NCI-H146 (cell line): ENCODE measurements around the gene UGP2.
"Not testable (repeated sequence)": the region's sequence is repeated elsewhere in the genome, so short reads cannot be mapped to it uniquely, and the experiment has no call there.

Experiments
- DNase-seq: peaks from one replicate; lab custom pipeline; 2025; lab: John Stamatoyannopoulos, UW

The UGP2 gene

GRCh38 chr2:63841254-63842022, at the start of gene UGP2:
Gene UGP2, plus strand, starts transcription at chr2:63841896. Its CDS starts 290 bp downstream, at chr2:63842186.
- DNase-seq = peak; percentile 95

DNA sequence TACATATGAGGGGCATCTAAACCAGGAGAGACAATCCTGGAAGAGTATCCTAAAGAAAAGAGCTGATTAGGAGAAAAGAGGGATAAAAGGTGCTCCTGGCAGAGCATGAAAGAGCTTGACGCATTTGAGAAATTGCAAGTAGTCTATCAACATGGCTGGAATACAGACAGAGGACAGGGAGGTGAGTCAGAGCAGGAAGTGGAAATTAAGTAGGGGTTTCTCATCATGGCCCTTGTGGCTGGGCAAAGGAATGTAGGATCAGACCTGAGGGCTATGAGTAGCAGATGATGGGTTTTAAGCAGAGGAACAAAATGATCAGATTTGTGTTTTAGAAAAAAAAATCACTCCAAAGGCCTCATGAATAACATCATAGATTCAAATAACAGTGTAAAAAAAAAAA, 49.2 kb upstream of the UGP2 start:
- no peak for DNase-seq

- DNase-seq = no peak
Observed at GRCh38 chr2:63796366-63796765, 45.3 kb upstream of the UGP2 start.

DNA sequence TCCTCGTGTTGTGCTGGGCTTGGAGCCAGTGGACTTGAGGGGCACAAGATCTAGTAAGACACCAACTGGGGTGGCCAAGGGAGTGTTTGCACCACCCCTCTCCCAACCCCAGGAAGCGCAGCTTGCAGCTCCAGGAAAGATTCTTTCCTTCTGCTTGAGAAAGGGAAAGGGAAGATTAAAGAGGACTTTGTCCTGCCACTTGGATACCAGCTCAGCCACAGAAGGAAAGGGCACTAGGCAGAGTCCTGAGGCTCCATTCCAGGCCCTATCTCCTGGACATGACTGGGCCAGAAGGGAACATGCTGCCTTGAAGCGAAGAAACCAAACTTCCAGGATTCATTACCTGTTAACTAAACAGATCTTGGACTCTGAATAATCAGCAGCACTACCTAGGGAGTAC, 44.9 kb upstream of the UGP2 start:
- no peak for DNase-seq

GRCh38 chr2:63801455-63801854, 40.2 kb upstream of the UGP2 start:
- no peak for DNase-seq

DNA sequence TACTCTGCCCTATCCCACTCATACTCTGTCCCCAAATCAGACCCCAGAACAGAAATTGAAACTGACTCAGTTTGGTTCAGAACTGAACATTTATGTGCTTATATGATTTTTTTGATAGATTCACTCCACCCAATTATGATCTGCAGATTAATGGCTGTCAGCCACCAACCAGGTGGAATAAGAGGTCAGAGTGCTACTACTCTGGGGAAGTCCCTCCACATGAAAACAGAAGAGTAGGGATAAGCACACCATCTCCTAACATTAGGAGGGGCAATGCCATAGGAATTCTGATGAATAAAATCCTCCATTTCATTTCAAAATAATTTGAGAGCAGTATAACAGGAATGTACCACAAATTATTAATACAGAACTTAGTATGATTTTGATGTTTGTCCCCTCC, 36.3 kb upstream of the UGP2 start:
- DNase-seq = no peak

- not testable (repeated sequence) for DNase-seq
Observed at GRCh38 chr2:63808036-63808435, 33.7 kb upstream of the UGP2 start.

DNA sequence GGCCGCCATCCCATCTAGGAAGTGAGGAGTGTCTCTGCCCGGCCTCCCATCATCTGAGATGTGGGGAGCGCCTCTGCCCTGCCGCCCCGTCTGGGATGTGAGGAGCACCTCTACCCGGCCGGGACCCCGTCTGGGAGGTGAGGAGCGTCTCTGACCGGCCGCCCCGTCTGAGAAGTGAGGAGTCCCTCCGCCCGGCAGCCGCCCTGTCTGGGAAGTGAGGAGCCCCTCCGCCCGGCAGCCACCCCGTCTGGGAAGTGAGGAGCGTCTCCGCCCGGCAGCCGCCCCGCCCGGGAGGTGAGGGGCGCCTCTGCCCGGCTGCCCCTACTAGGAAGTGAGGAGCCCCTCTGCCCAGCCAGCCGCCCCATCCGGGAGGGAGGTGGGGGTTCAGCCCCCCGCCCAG, 32.8 kb upstream of the UGP2 start:
- DNase-seq = not testable (repeated sequence)

DNA sequence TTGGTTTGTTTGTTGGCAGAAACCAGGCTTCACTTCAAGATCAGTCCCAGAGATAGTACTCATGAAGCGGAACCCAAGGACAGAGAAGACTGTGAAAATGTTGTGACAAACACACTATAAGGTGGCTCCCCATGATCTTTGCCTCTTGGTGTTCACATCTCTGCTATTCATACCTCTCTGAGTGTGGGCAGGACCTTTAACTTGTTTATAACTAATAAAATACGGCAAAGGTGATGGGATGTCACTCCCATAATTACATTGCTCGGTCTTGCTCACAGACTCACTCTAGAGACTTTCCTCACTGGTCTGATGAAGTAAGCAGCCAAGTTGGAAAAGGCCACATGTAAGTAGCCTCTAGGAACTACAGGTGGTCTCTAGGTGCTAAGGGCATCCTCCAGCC, 30.6 kb upstream of the UGP2 start:
- no peak for DNase-seq

GRCh38 chr2:63811870-63812269, 29.8 kb upstream of the UGP2 start:
- DNase-seq = not testable (repeated sequence)

GRCh38 chr2:63814114-63814513, 27.6 kb upstream of the UGP2 start:
- DNase-seq = no peak

- DNase-seq = no peak
Observed at GRCh38 chr2:63817382-63817781, 24.3 kb upstream of the UGP2 start.

DNA sequence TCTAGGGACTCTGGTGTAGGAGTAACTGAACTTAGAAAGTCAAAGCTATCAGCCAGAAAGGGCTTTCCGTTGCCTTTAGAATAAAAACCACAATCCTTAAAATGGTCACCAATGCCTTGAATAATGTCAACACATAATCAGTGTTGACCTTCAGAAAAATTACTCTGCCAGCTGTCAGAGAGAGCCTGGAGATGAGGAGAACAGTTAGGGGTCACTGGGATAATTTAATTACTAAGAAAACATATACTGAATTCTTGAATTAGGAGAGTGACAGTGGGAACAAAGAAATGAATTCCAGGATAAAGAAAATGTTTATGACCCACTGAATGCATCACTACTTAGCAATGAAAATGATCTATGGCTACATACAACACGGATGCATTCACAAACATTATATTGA, 23.4 kb upstream of the UGP2 start:
- DNase-seq = peak; percentile 28

DNA sequence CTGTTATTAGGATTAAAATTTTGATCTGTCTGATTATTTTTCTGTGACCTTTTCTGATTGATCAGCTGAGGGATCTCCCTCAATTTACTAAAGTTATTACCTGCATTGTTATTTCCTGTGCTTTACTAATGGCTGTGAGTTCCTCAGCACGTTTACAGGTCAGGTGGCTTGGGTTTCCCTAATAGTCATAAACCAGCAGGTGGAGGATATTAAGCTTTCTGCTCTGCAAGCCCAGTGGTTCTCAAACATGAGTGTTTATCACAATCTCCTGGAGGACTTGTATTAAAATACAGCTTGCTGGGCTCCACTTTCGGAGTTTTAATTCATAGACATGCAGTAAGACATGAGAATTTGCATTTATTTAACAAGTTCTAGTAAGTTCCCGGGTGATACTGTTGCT, 22.4 kb upstream of the UGP2 start:
- peak; percentile 35 for DNase-seq

- DNase-seq = no peak
Observed at GRCh38 chr2:63819765-63820717, 21.7 kb upstream of the UGP2 start.

DNA sequence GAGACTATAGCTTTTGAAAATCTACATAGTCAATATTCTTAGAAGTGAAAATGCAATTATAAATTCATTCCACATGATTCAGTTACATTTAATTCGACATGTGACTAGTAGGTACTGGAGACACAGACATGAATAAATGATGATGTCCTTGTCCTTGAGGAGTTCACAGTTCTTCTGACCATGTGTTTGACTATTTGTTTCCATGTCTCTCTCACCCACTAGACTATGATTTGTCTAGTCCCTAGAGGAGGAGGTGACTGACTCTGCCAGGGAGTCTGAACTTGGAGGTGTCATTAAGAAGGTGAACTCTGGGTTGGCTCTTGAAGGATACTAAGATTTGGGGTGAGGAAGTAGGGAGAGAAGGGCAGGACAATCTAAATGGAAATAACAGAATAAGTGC, 20.7 kb upstream of the UGP2 start:
- DNase-seq = no peak

GRCh38 chr2:63821396-63821795, 20.3 kb upstream of the UGP2 start:
- DNase-seq = no peak

GRCh38 chr2:63822478-63822877, 19.2 kb upstream of the UGP2 start:
- DNase-seq = no peak

DNA sequence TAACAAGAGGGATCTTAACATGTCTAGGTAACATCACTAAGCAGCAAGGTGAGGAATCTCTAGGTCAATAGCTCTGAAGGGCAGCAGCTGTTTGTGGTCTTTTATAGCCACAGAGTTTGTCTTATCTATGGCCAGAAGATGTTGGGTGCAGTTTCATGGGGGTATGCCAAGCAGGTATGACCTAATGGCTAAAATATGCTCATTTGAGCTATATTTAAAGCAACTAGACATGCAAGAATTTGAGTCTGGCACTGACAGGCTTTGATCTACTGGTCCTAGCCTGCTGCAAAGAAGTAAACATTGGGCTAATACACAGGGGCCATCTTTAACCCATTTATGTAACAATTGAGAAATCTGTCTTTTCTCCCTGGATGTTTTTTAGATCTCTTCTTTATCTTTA, 13.9 kb upstream of the UGP2 start:
- DNase-seq = no peak

- no peak for DNase-seq
Observed at GRCh38 chr2:63831176-63831575, 10.5 kb upstream of the UGP2 start.

- DNase-seq = peak; percentile 24
Observed at GRCh38 chr2:63834401-63834800, 7.3 kb upstream of the UGP2 start.

- no peak for DNase-seq
Observed at GRCh38 chr2:63837036-63837594, 4.6 kb upstream of the UGP2 start.
